B cell (primary cell): ENCODE results near the gene SAP30. TPM values are rescaled to one million over a fixed set of nuclear protein-coding genes. Genes with fewer than 3 reads are reported as not detected.

Experiments used
- ATAC-seq: fragments of 200-7000 bp; cut with Tn5 transposase; one replicate; pipeline ENCODE4 v1.10.0; 2021; ENCODE audit warnings: low read depth, mild to moderate bottlenecking, moderate number of reproducible peaks, moderate library complexity
- CTCF ChIA-PET: fragments of 350-600 bp; sonication (Branson Sonifier 250); formaldehyde crosslinking; loops from one replicate; lab custom pipeline; 2021; ENCODE audit warnings: antibody characterized with exemption, inconsistent platforms; lab: Charles Lee
- POLR2A ChIA-PET: fragments of 350-600 bp; sonication (Branson Sonifier 250); formaldehyde crosslinking; loops from one replicate; lab custom pipeline; 2021; ENCODE audit warnings: antibody characterized with exemption; lab: Charles Lee
- DNase-seq: peaks from one replicate; pipeline ENCODE4 v3.0.0; 2013
- H2AFZ ChIP-seq: 2 replicates; pipeline ENCODE4 v1.6.1; 2012; ENCODE audit warnings: mild to moderate bottlenecking, low read depth, low read length; ENCODE audit not compliant: insufficient read depth, poor library complexity, severe bottlenecking
- H3K27ac ChIP-seq, 2 donors: 1 replicate in 1 of 2; 2 replicates in 1 of 2; pipeline ENCODE4 v1.5.1; 2012 to 2013; ENCODE audit warnings: low read length in 2 of 2, mild to moderate bottlenecking in 2 of 2, moderate library complexity in 1 of 2
- H3K27me3 ChIP-seq, 4 experiments: fragments of 200-600 bp in 1 of 4; sonication (generic) in 1 of 4; replicated peaks in 1 of 4; 1 replicate in 2 of 4; 2 replicates in 2 of 4; pipeline versions ENCODE4 v1.6.1 to v1.7.0; 2013 to 2016; ENCODE audit warnings: low read length in 3 of 4, mild to moderate bottlenecking in 2 of 4, mixed read lengths in 1 of 4, moderate library complexity in 1 of 4; ENCODE audit not compliant: insufficient read depth in 4 of 4, control insufficient read depth in 3 of 4; ENCODE audit errors: control extremely low read depth in 1 of 4
- H3K36me3 ChIP-seq, 2 experiments: replicated peaks in 1 of 2; 1 replicate in 1 of 2; 2 replicates in 1 of 2; pipeline versions ENCODE4 v1.6.1 to v1.7.1; 2013; ENCODE audit warnings: low read length in 1 of 2; ENCODE audit not compliant: insufficient read depth in 2 of 2, control insufficient read depth in 1 of 2; ENCODE audit errors: control extremely low read depth in 1 of 2, extremely low read depth in 1 of 2
- H3K4me1 ChIP-seq, 2 donors: fragments of 200-600 bp in 1 of 2; sonication (generic) in 1 of 2; 1 replicate in 1 of 2; 2 replicates in 1 of 2; pipeline versions ENCODE4 v1.5.1 to v1.6.1; 2013 to 2017; ENCODE audit warnings: low read length in 2 of 2; ENCODE audit not compliant: control insufficient read depth in 2 of 2, insufficient read depth in 2 of 2
- H3K4me2 ChIP-seq: replicated peaks from 2 replicates; pipeline ENCODE3; 2012; ENCODE audit warnings: mild to moderate bottlenecking, low read depth, low read length; ENCODE audit not compliant: poor library complexity, severe bottlenecking
- H3K4me3 ChIP-seq, 5 experiments: fragments of 200-600 bp in 1 of 5; sonication (generic) in 1 of 5; 1 replicate in 3 of 5; 2 replicates in 2 of 5; pipeline versions ENCODE4 v1.5.1 to v1.7.0; 2011 to 2016; ENCODE audit warnings: low read length in 4 of 5, mild to moderate bottlenecking in 4 of 5, low read depth in 2 of 5, control low read depth in 1 of 5, moderate library complexity in 1 of 5; ENCODE audit not compliant: insufficient read depth in 1 of 5; ENCODE audit errors: control extremely low read depth in 1 of 5, extremely low read depth in 1 of 5
- H3K79me2 ChIP-seq: fragments of 200-600 bp; sonication (generic); one replicate; pipeline ENCODE4 v1.6.0; 2016; ENCODE audit warnings: low read length; ENCODE audit not compliant: control insufficient read depth, insufficient read depth
- H3K9ac ChIP-seq: fragments of 200-600 bp; sonication (generic); 2 replicates; pipeline ENCODE4 v1.6.1; 2017; ENCODE audit warnings: mild to moderate bottlenecking, low read length, moderate library complexity
- H3K9me3 ChIP-seq, 3 donors: one replicate each; pipeline versions ENCODE4 v1.6.1 to v1.7.1; 2013; ENCODE audit warnings: low read length in 2 of 3; ENCODE audit not compliant: control insufficient read depth in 2 of 3, insufficient read depth in 1 of 3; ENCODE audit errors: control extremely low read depth in 1 of 3
- H4K20me1 ChIP-seq: 2 replicates; pipeline ENCODE4 v1.6.0; 2012; ENCODE audit warnings: mild to moderate bottlenecking, low read length; ENCODE audit not compliant: insufficient read depth, control insufficient read depth, poor library complexity, severe bottlenecking
- H3K27ac Mint-ChIP-seq: one replicate; pipeline ENCODE4 v1.8.0; 2021; ENCODE audit warnings: mixed read lengths
- H3K27me3 Mint-ChIP-seq: one replicate; pipeline ENCODE4 v1.8.0; 2021; ENCODE audit warnings: mixed read lengths
- H3K4me1 Mint-ChIP-seq: one replicate; pipeline ENCODE4 v1.8.0; 2021; ENCODE audit warnings: mixed read lengths
- H3K4me3 Mint-ChIP-seq: one replicate; pipeline ENCODE4 v1.8.0; 2021; ENCODE audit warnings: mixed read lengths
- H3K9me3 Mint-ChIP-seq: one replicate; pipeline ENCODE4 v1.8.0; 2022; ENCODE audit warnings: mixed read lengths; ENCODE audit not compliant: insufficient read depth
- EZH2 ChIP-seq: IDR thresholded peaks from 2 replicates; pipeline ENCODE4 v1.6.1; 2012; ENCODE audit warnings: borderline replicate concordance, low read depth, mild to moderate bottlenecking, moderate library complexity, low read length; ENCODE audit not compliant: insufficient read depth, poor library complexity, severe bottlenecking
- WGBS: methylation state at CpG from one replicate; pipeline ENCODE4 v1.1.5; 2013; ENCODE audit warnings: missing lambda C conversion rate; ENCODE audit not compliant: insufficient coverage; 5-methylcytosine and 5-hydroxymethylcytosine counted together
- intact Hi-C: fragments of 100-400 bp; cut with micrococcal nuclease; formaldehyde crosslinking; loops from one replicate; pipeline ENCODE4 v1.10.0; 2022
- polyA plus RNA-seq: library from polyadenylated mRNA; depleted of rRNA; stranded (reverse); fragments of >200 nt; gene quantifications from 2 replicates; pipeline ENCODE4 v1.2.3, GENCODE V29; 2012
- total RNA-seq, 2 donors: library from RNA; stranded (reverse); fragments of 120-200 nt in 1 of 2; gene quantifications; 1 replicate in 1 of 2; 2 replicates in 1 of 2; pipeline versions ENCODE4 v1.2.3 to v1.2.4, GENCODE V29; 2013 to 2022
- TF ChIP-seq, protein P1 (sequence below): fragments of 200-600 bp; IDR thresholded peaks from one replicate; pipeline ENCODE4 v1.8.0; 2022; ENCODE audit warnings: antibody characterized with exemption, mild to moderate bottlenecking

Gene SAP30
- total and polyA plus RNA-seq, 2 donors (not counting 1 experiment from before 2014, with no cell fraction given), result 2.5 to 3.5 TPM

- Histone ChIP-seq H3K27ac (peak overlapping the region in 1 of 2 donors; percentile 21), H3K4me2 (peak overlapping the region; percentile 99), H3K4me1 (peaks cover 9 to 12% of the 10 kb centered on the region in 2 donors), H3K79me2 (peaks cover 6% of the 10 kb centered on the region), H2AFZ (peak overlapping the region; percentile 99), H3K9ac (peak overlapping the region; percentile 94), H3K27me3 (peaks cover 0 to 2% (median 0%) of the 10 kb centered on the region in 4 experiments), H3K4me3 (peak overlapping the region; percentile 32 to 100 (median 98)), H3K9me3 (no peaks in the 10 kb centered on the region), H4K20me1 (no peaks in the 10 kb centered on the region), H3K36me3 (no peaks in the 10 kb centered on the region)
- ATAC-seq (no peak), DNase-seq (peak; percentile 68)
- Mint-ChIP-seq H3K27ac (peak overlapping the region; percentile 87), H3K27me3 (peaks cover 3% of the 10 kb centered on the region), H3K4me3 (peak overlapping the region; percentile 100), H3K9me3 (no peaks in the 10 kb centered on the region), H3K4me1 (peaks cover 21% of the 10 kb centered on the region)
- ChIA-PET CTCF (interaction anchor here (1.0 to 3.9 kb wide), 6 partner anchors 15 to 71 kb away, joined by 3 to 28 read pairs (median 4); partner anchors contain the start of gene HMGB2), POLR2A (interaction anchor here (4.5 kb wide), 1 partner anchor 38 kb away, joined by 134 read pairs; the partner anchor contains the start of gene HMGB2)
- TF ChIP-seq, protein P1, sequence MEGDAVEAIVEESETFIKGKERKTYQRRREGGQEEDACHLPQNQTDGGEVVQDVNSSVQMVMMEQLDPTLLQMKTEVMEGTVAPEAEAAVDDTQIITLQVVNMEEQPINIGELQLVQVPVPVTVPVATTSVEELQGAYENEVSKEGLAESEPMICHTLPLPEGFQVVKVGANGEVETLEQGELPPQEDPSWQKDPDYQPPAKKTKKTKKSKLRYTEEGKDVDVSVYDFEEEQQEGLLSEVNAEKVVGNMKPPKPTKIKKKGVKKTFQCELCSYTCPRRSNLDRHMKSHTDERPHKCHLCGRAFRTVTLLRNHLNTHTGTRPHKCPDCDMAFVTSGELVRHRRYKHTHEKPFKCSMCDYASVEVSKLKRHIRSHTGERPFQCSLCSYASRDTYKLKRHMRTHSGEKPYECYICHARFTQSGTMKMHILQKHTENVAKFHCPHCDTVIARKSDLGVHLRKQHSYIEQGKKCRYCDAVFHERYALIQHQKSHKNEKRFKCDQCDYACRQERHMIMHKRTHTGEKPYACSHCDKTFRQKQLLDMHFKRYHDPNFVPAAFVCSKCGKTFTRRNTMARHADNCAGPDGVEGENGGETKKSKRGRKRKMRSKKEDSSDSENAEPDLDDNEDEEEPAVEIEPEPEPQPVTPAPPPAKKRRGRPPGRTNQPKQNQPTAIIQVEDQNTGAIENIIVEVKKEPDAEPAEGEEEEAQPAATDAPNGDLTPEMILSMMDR, result no peak
- no peak for TF ChIP-seq EZH2
- under 1% methylated on average over 67 of the region's 68 CpGs for WGBS
- intact Hi-C loops, result loop anchor here (5.0 kb wide), 1 partner anchor 46 kb away; no protein-coding TSS in a partner anchor
These were observed 788 bp downstream of the SAP30 start for GRCh38 chr4:173371292-173372192.
